Hair follicular keratinocyte (primary cell): ENCODE measurements around the gene EMC6. TPM values are rescaled to one million over a fixed set of nuclear protein-coding genes. Genes with fewer than 3 reads are reported as not detected.

Experiments
- total RNA-seq: library from RNA; depleted of rRNA; stranded (reverse); fragments of >200 nt; gene quantifications from 2 replicates; pipeline ENCODE4 v1.2.3, GENCODE V29; 2015

EMC6 gene
- 20.4 and 26.5 TPM in 2 replicates for total RNA-seq

DNA sequence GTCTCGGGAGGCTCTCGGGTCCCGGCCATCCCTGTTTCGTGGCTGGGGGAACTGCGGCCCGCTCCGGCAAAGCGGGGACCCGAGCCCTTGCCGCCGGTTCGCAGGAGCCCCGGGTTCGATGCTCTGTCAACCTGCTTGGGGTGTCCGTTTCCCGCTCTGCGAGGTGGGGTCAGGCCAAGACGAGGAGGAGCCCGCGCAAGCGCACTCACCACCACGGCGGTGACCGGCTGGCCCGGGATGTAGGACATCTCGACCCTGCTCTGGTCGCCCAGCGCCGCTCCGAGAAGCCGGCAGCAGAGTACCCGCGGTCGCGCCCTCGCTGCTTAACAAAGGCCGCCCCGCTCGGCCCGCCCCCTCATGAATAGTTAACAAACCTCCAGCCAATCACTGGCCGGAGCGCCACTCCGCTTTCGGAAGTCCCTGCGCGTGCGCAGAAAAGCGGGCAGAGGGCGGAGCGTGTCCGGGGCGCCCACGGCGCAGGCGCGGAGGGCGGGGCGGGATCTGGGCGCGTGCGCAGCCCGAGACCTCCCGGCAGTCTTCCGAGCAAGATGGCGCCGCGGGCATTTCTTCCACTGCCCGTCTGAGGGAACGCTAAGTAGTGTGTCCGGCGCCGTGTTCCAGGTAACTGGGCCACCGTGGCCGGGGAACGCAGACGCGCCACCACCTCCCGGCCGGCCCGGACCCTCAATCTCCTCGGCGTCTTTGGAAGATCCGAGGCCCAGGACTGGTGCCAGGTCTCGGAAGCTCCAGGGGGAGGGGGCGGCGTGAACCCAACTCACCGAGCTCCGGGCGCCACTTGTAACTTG, at the start of gene EMC6, which contains the start of gene TAX1BP3:
Gene EMC6, plus strand, starts transcription at position 534 of the 806 bp plus-strand sequence. CDS start 335 bp downstream, outside the sequence.
Gene TAX1BP3, minus strand, starts transcription at position 300 of the 806 bp plus-strand sequence. Its CDS starts 52 bp downstream, at position 248.

DNA sequence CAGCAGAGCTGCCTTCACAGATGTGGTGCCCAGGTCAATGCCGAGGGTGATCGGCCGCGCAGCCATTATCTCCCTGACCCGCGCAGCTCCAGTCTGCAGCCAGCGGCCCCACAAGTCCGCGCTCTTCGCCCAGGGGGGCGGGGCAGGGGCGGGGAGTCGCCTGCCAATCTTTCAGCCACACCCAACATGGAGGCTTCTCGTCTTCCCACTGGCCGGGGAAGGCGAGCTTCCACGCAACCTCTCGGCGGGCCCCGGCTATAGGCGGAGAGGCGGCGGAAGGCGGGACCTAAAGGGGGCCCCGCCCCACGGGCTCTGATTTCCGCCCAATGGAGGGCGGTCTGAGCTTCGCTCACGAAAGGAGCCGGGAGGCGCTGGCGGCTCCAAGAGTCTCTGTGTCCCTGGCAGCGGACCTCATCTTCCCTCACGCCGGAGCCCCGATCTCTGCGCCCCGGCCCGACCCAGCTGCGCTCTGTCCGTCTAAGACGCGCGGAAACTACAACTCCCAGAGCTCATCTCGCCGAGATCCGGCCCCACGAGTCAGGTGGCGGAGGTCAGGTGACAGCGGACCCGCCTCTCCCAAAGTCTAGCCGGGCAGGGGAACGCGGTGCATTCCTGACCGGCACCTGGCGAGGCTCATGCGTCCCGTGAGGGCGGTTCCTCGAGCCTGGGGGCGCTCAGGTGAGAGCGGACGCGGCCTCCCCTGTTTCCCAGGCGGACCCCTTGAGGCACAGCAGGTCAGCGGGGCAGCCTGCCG, 32.3 kb upstream of the EMC6 start, which contains the start of the genes CTNS and SHPK:
Gene CTNS, plus strand, starts transcription at position 607 of the 754 bp plus-strand sequence. CDS start 3,447 bp downstream, outside the sequence.
Gene SHPK, minus strand, starts transcription at position 97 of the 754 bp plus-strand sequence. Its CDS starts 31 bp downstream, at position 66.

DNA sequence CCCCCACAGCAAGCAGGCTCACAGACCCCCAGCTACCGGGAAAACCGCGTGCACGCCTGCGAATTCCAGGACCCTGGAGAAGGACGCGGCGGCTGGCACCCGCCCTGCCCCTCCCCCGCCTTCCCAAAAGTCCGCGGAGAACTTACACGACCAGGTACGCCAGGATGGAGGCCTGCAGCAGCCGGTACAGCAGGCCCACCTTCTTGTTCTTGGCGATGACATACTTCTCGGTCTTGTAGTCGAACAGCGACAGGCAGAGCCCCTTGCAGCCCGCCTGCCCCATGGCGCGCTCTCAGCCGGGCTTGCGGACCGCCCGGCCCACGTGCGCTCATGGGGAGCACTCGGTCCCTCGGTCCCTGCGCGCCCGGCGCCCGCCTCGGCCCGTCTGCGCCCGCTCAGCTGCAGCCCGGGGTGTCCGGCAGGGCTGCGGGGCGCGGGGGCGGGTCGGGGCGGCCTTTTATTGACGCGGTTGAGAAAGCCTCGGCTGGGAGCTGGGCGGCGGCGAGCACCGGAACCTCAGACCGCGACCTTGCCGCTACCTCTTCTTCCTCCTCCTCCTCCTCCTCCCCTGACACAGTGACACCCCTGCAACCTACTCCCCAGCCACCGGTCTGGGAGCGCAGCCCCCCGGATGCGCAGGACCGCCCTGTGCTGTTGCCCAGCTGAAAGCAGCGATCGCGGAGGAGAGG, 27.3 kb downstream of the EMC6 start, which contains the start of gene P2RX5:
Gene P2RX5, minus strand, starts transcription at position 433 of the 689 bp plus-strand sequence. Its CDS starts 150 bp downstream, at position 283.

Other genes starting within 250 kb of the EMC6 start
- gene OR1E2, start 235.0 kb upstream of the EMC6 start, total RNA-seq, result not detected in 2 replicates
- 0.76 TPM in 1 of 2 replicates, not detected in the other for gene SPATA22, start 197.0 kb upstream of the EMC6 start, total RNA-seq
- not detected in 2 replicates for gene ASPA, start 192.8 kb upstream of the EMC6 start, total RNA-seq
- gene TRPV3, start 111.0 kb upstream of the EMC6 start, total RNA-seq, result 1.4 and 5.1 TPM in 2 replicates
- 0.55 and 1.0 TPM in 2 replicates for gene TRPV1, start 59.4 kb upstream of the EMC6 start, total RNA-seq
- 11.2 and 16.1 TPM in 2 replicates for gene SHPK, start 32.6 kb upstream of the EMC6 start, total RNA-seq
- 12.8 and 20.4 TPM in 2 replicates for gene CTNS, start 32.1 kb upstream of the EMC6 start, total RNA-seq
- 320 and 364 TPM in 2 replicates for gene TAX1BP3, start 234 bp upstream of the EMC6 start, total RNA-seq
- gene P2RX5, start 27.3 kb downstream of the EMC6 start, total RNA-seq, result 1.0 and 1.7 TPM in 2 replicates
- gene HASPIN, start 55.1 kb downstream of the EMC6 start, total RNA-seq, result 5.0 and 10.8 TPM in 2 replicates
- 14.4 and 28.5 TPM in 2 replicates for gene ITGAE, start 132.4 kb downstream of the EMC6 start, total RNA-seq
- gene NCBP3, start 177.4 kb downstream of the EMC6 start, total RNA-seq, result 9.0 and 11.4 TPM in 2 replicates
- gene CAMKK1, start 224.2 kb downstream of the EMC6 start, total RNA-seq, result 1.5 and 2.4 TPM in 2 replicates
- gene P2RX1, start 247.7 kb downstream of the EMC6 start, total RNA-seq, result not detected in 2 replicates